GM21360 (cell line): Measurements from ENCODE around the gene USP17L15.
"Not testable (repeated sequence)": the region's sequence is repeated elsewhere in the genome, so short reads cannot be mapped to it uniquely, and the experiment has no call there.

ENCODE experiments used
- ATAC-seq: cut with Tn5 transposase; IDR thresholded peaks from one replicate; pipeline ENCODE4 v1.9.1; 2021; ENCODE audit warnings: mild to moderate bottlenecking, moderate library complexity; ENCODE audit not compliant: unreplicated experiment

Gene USP17L15

GRCh38 chr4:9234085-9234484 lies at the start of gene USP17L15:
Gene USP17L15 (plus strand): TSS chr4:9234385. CDS start chr4:9234385, 0 bp downstream.
- not testable (repeated sequence) for ATAC-seq

GRCh38 chr4:9210357-9210756 lies 23.8 kb upstream of the USP17L15 start, which contains the start of gene USP17L10:
Gene USP17L10 (plus strand): TSS chr4:9210657. CDS start chr4:9210657, 0 bp downstream.
- not testable (repeated sequence) for ATAC-seq

GRCh38 chr4:9214701-9215100 lies 19.5 kb upstream of the USP17L15 start:
- ATAC-seq, result not testable (repeated sequence)

DNA sequence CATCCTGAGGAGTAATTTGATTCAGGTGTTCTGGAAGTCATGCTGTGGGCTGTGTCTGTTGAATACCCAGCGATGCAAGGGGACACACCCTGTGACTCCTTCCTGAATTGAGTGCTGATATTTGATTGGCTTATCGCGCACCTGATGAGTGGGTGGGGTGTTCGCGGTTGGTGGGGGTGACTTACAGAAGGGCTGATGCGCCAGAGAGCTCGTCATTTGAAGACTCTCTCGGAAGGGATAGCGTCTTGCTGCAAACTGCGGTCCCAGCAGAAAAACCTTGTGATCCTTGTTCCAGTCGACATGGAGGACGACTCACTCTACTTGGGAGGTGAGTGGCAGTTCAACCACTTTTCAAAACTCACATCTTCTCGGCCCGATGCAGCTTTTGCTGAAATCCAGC lies 19.1 kb upstream of the USP17L15 start, which contains the start of gene USP17L11:
Gene USP17L11 (plus strand): TSS at position 301 of the 400 bp plus-strand sequence. CDS start 0 bp downstream, at position 301.
- not testable (repeated sequence) for ATAC-seq

DNA sequence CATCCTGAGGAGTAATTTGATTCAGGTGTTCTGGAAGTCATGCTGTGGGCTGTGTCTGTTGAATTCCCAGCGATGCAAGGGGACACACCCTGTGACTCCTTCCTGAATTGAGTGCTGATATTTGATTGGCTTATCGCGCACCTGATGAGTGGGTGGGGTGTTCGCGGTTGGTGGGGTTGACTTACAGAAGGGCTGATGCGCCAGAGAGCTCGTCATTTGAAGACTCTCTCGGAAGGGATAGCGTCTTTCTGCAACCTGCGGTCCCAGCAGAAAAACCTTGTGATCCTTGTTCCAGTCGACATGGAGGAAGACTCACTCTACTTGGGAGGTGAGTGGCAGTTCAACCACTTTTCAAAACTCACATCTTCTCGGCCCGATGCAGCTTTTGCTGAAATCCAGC lies 14.3 kb upstream of the USP17L15 start, which contains the start of gene USP17L12:
Gene USP17L12 (plus strand): TSS at position 301 of the 400 bp plus-strand sequence. CDS start 0 bp downstream, at position 301.
- not testable (repeated sequence) for ATAC-seq

- ATAC-seq, result not testable (repeated sequence)
These were observed 9.6 kb upstream of the USP17L15 start, which contains the start of gene USP17L13 for GRCh38 chr4:9224596-9224995. Gene USP17L13 (plus strand): TSS chr4:9224896. CDS start chr4:9224896, 0 bp downstream.

DNA sequence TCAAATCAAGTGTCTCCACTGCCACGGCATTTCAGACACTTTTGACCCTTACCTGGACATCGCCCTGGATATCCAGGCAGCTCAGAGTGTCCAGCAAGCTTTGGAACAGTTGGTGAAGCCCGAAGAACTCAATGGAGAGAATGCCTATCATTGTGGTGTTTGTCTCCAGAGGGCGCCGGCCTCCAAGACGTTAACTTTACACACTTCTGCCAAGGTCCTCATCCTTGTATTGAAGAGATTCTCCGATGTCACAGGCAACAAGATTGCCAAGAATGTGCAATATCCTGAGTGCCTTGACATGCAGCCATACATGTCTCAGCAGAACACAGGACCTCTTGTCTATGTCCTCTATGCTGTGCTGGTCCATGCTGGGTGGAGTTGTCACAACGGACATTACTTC lies 3.9 kb upstream of the USP17L15 start:
- not testable (repeated sequence) for ATAC-seq

DNA sequence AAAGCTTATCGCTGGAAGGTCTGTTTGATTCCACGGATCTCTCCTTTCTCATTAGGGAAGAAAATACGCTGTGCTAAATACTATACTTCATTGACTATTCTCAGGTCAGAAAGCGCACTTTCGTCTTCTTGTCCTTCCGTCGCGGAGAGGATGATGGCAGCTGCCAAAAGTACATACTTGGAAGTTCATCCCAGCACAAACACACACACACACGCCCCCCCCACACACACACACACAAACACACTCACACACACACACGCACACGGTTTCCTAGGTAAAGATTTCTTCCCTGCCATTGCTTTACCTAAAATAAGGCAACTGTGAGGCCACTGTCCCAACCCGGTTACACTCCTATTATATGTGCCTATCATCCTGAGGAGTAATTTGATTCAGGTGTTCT lies 4.3 kb downstream of the USP17L15 start:
- ATAC-seq, result not testable (repeated sequence)

DNA sequence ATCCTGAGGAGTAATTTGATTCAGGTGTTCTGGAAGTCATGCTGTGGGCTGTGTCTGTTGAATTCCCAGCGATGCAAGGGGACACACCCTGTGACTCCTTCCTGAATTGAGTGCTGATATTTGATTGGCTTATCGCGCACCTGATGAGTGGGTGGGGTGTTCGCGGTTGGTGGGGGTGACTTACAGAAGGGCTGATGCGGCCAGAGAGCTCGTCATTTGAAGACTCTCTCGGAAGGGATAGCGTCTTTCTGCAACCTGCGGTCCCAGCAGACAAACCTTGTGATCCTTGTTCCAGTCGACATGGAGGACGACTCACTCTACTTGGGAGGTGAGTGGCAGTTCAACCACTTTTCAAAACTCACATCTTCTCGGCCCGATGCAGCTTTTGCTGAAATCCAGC lies 9.4 kb downstream of the USP17L15 start, which contains the start of gene USP17L17:
Gene USP17L17 (plus strand): TSS at position 301 of the 400 bp plus-strand sequence. CDS start 0 bp downstream, at position 301.
- not testable (repeated sequence) for ATAC-seq

DNA sequence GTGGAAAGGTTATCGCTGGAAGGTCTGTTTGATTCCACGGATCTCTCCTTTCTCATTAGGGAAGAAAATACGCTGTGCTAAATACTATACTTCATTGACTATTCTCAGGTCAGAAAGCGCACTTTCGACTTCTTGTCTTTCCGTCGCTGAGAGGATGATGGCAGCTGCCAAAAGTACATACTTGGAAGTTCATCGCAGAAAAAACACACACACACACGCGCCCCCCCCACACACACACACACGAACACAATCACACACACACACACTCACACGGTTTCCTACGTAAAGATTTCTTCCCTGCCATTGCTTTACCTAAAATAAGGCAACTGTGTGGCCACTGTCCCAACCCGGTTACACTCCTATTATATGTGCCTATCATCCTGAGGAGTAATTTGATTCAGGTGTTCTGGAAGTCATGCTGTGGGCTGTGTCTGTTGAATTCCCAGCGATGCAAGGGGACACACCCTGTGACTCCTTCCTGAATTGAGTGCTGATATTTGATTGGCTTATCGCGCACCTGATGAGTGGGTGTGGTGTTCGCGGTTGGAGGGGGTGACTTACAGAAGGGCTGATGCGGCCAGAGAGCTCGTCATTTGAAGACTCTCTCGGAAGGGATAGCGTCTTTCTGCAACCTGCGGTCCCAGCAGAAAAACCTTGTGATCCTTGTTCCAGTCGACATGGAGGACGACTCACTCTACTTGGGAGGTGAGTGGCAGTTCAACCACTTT lies 13.9 kb downstream of the USP17L15 start, which contains the start of gene USP17L18:
Gene USP17L18 (plus strand): TSS at position 678 of the 728 bp plus-strand sequence. CDS start 0 bp downstream, at position 678.
- not testable (repeated sequence) for ATAC-seq

DNA sequence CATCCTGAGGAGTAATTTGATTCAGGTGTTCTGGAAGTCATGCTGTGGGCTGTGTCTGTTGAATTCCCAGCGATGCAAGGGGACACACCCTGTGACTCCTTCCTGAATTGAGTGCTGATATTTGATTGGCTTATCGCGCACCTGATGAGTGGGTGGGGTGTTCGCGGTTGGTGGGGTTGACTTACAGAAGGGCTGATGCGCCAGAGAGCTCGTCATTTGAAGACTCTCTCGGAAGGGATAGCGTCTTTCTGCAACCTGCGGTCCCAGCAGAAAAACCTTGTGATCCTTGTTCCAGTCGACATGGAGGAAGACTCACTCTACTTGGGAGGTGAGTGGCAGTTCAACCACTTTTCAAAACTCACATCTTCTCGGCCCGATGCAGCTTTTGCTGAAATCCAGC lies 18.9 kb downstream of the USP17L15 start, which contains the start of gene USP17L19:
Gene USP17L19 (plus strand): TSS at position 301 of the 400 bp plus-strand sequence. CDS start 0 bp downstream, at position 301.
- not testable (repeated sequence) for ATAC-seq

DNA sequence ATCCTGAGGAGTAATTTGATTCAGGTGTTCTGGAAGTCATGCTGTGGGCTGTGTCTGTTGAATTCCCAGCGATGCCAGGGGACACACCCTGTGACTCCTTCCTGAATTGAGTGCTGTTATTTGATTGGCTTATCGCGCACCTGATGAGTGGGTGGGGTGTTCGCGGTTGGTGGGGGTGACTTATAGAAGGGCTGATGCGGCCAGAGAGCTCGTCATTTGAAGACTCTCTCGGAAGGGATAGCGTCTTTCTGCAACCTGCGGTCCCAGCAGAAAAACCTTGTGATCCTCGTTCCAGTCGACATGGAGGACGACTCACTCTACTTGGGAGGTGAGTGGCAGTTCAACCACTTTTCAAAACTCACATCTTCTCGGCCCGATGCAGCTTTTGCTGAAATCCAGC lies 23.6 kb downstream of the USP17L15 start, which contains the start of gene USP17L20:
Gene USP17L20 (plus strand): TSS at position 301 of the 400 bp plus-strand sequence. CDS start 0 bp downstream, at position 301.
- not testable (repeated sequence) for ATAC-seq

DNA sequence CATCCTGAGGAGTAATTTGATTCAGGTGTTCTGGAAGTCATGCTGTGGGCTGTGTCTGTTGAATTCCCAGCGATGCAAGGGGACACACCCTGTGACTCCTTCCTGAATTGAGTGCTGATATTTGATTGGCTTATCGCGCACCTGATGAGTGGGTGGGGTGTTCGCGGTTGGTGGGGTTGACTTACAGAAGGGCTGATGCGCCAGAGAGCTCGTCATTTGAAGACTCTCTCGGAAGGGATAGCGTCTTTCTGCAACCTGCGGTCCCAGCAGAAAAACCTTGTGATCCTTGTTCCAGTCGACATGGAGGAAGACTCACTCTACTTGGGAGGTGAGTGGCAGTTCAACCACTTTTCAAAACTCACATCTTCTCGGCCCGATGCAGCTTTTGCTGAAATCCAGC lies 28.4 kb downstream of the USP17L15 start, which contains the start of gene USP17L21:
Gene USP17L21 (plus strand): TSS at position 301 of the 400 bp plus-strand sequence. CDS start 0 bp downstream, at position 301.
- ATAC-seq, result not testable (repeated sequence)

DNA sequence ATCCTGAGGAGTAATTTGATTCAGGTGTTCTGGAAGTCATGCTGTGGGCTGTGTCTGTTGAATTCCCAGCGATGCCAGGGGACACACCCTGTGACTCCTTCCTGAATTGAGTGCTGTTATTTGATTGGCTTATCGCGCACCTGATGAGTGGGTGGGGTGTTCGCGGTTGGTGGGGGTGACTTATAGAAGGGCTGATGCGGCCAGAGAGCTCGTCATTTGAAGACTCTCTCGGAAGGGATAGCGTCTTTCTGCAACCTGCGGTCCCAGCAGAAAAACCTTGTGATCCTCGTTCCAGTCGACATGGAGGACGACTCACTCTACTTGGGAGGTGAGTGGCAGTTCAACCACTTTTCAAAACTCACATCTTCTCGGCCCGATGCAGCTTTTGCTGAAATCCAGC lies 33.1 kb downstream of the USP17L15 start, which contains the start of gene USP17L22:
Gene USP17L22 (plus strand): TSS at position 301 of the 400 bp plus-strand sequence. CDS start 0 bp downstream, at position 301.
- ATAC-seq, result not testable (repeated sequence)

GRCh38 chr4:9271719-9272118 lies 37.5 kb downstream of the USP17L15 start:
- not testable (repeated sequence) for ATAC-seq
